Loucy (cell line): ENCODE measurements around the gene ACOT4.
"Not testable (repeated sequence)": the region's sequence is repeated elsewhere in the genome, so short reads cannot be mapped to it uniquely, and the experiment has no call there.

Source experiments
- H2AFZ ChIP-seq: fragments of 200-600 bp; sonication (generic); 2 replicates; pipeline ENCODE4 v1.6.0; 2016; ENCODE audit warnings: antibody characterized with exemption, mild to moderate bottlenecking, low read length, moderate library complexity
- H3F3A ChIP-seq: fragments of 200-600 bp; 2 replicates; pipeline ENCODE4 v1.6.0; 2016; ENCODE audit warnings: antibody characterized with exemption, low read depth, mild to moderate bottlenecking
- H3K27me3 ChIP-seq: fragments of 200-600 bp; sonication (generic); 2 replicates; pipeline ENCODE4 v1.6.1; 2014; ENCODE audit warnings: low read length, mild to moderate bottlenecking; ENCODE audit not compliant: insufficient read depth, poor library complexity, severe bottlenecking
- H3K36me3 ChIP-seq: fragments of 200-600 bp; sonication (generic); 2 replicates; pipeline ENCODE4 v1.6.1; 2016; ENCODE audit warnings: low read length; ENCODE audit not compliant: insufficient read depth
- H3K4me1 ChIP-seq: fragments of 200-600 bp; sonication (generic); 2 replicates; pipeline ENCODE4 v1.5.1; 2014; ENCODE audit warnings: low read length, mild to moderate bottlenecking; ENCODE audit not compliant: insufficient read depth, poor library complexity, severe bottlenecking
- H3K4me2 ChIP-seq: fragments of 200-600 bp; sonication (generic); 2 replicates; pipeline ENCODE4 v1.6.0; 2014; ENCODE audit warnings: antibody characterized with exemption, low read length, low read depth, mild to moderate bottlenecking; ENCODE audit not compliant: poor library complexity, severe bottlenecking
- H3K4me3 ChIP-seq: fragments of 200-600 bp; sonication (generic); 2 replicates; pipeline ENCODE4 v1.5.1; 2014; ENCODE audit warnings: low read length, mild to moderate bottlenecking, mixed read lengths; ENCODE audit not compliant: poor library complexity, severe bottlenecking
- H3K79me2 ChIP-seq: fragments of 200-600 bp; sonication (generic); 2 replicates; pipeline ENCODE4 v1.6.1; 2014; ENCODE audit warnings: low read length; ENCODE audit not compliant: insufficient read depth
- H3K9ac ChIP-seq: fragments of 200-600 bp; sonication (generic); 2 replicates; pipeline ENCODE4 v1.6.0; 2014; ENCODE audit warnings: mild to moderate bottlenecking, low read depth, low read length, moderate library complexity; ENCODE audit not compliant: poor library complexity, severe bottlenecking
- H3K9me2 ChIP-seq: fragments of 200-600 bp; sonication (generic); replicated peaks from 2 replicates; pipeline ENCODE4 v1.6.1; 2016; ENCODE audit warnings: low read depth, low read length, mixed read lengths
- H3K9me3 ChIP-seq: fragments of 200-600 bp; sonication (generic); 2 replicates; pipeline ENCODE4 v1.6.1; 2014; ENCODE audit warnings: mild to moderate bottlenecking, antibody characterized with exemption, low read length, low read depth; ENCODE audit not compliant: insufficient read depth
- H4K20me1 ChIP-seq: fragments of 200-600 bp; sonication (generic); 2 replicates; pipeline ENCODE4 v1.6.0; 2014; ENCODE audit warnings: antibody characterized with exemption, low read length, mild to moderate bottlenecking; ENCODE audit not compliant: insufficient read depth, poor library complexity, severe bottlenecking
- EZH2phosphoT487 ChIP-seq: fragments of 200-600 bp; IDR thresholded peaks from 2 replicates; pipeline ENCODE4 v1.6.1; 2018; ENCODE audit warnings: antibody characterized with exemption, mild to moderate bottlenecking, moderate library complexity, borderline replicate concordance
- TF ChIP-seq, protein P1 (sequence below): fragments of 200-600 bp; sonication (generic); conservative IDR thresholded peaks from 2 replicates; pipeline ENCODE4 v1.5.1; 2014; ENCODE audit warnings: mild to moderate bottlenecking, antibody characterized with exemption, low read length

ACOT4 gene

GRCh38 chr14:73576391-73576790, 15.3 kb upstream of the ACOT4 start:
- Histone ChIP-seq H2AFZ (no peak overlapping the region), H3K36me3 (peaks cover 9% of the 10 kb centered on the region; the same call in 1 of the 2 replicates), H3K4me1 (peaks cover 3% of the 10 kb centered on the region), H3K4me2 (no peak overlapping the region), H4K20me1 (no peaks in the 10 kb centered on the region), H3K9ac (no peak overlapping the region), H3K4me3 (no peak overlapping the region), H3K9me3 (no peaks in the 10 kb centered on the region), H3K27me3 (no peaks in the 10 kb centered on the region), H3F3A (no peaks in the 10 kb centered on the region), H3K9me2 (no peaks in the 10 kb centered on the region), H3K79me2 (peaks cover 7% of the 10 kb centered on the region; the same call in 1 of the 2 replicates)
- TF ChIP-seq, protein P1, sequence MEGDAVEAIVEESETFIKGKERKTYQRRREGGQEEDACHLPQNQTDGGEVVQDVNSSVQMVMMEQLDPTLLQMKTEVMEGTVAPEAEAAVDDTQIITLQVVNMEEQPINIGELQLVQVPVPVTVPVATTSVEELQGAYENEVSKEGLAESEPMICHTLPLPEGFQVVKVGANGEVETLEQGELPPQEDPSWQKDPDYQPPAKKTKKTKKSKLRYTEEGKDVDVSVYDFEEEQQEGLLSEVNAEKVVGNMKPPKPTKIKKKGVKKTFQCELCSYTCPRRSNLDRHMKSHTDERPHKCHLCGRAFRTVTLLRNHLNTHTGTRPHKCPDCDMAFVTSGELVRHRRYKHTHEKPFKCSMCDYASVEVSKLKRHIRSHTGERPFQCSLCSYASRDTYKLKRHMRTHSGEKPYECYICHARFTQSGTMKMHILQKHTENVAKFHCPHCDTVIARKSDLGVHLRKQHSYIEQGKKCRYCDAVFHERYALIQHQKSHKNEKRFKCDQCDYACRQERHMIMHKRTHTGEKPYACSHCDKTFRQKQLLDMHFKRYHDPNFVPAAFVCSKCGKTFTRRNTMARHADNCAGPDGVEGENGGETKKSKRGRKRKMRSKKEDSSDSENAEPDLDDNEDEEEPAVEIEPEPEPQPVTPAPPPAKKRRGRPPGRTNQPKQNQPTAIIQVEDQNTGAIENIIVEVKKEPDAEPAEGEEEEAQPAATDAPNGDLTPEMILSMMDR = no peak
- TF ChIP-seq EZH2phosphoT487 = no peak

DNA sequence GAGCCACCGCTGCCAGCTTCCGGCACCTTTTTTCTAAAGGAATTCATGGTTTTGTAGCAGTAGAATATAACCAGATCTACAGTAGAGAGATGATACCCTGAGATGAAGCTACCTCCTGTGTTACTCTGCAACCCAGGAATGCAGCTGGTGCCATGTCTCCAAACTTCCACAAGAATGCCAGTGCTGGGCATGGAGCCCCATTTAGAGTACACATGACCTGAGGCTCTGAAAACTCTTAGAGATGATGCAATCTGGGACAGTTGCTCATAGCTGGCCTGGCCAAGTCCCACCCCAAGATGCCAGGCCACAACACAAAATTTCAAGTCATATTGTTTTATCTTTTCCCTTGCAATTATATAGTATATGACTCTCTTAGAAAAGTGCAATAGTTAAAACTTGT, 14.5 kb upstream of the ACOT4 start:
- not testable (repeated sequence) for H3K4me1 ChIP-seq, H2AFZ ChIP-seq, H3K9ac ChIP-seq, H3K36me3 ChIP-seq, H3K79me2 ChIP-seq, H3K4me2 ChIP-seq, H3K9me2 ChIP-seq, H4K20me1 ChIP-seq, H3K27me3 ChIP-seq, H3F3A ChIP-seq, H3K9me3 ChIP-seq, H3K4me3 ChIP-seq

- H3K79me2 ChIP-seq, H3K27me3 ChIP-seq, H3K9me3 ChIP-seq, H3K4me2 ChIP-seq, H3K4me3 ChIP-seq, H3K4me1 ChIP-seq, H4K20me1 ChIP-seq, H3K9me2 ChIP-seq, H2AFZ ChIP-seq, H3K9ac ChIP-seq, H3F3A ChIP-seq, H3K36me3 ChIP-seq: not testable (repeated sequence)
These were observed 9.3 kb upstream of the ACOT4 start for GRCh38 chr14:73582102-73582979.

DNA sequence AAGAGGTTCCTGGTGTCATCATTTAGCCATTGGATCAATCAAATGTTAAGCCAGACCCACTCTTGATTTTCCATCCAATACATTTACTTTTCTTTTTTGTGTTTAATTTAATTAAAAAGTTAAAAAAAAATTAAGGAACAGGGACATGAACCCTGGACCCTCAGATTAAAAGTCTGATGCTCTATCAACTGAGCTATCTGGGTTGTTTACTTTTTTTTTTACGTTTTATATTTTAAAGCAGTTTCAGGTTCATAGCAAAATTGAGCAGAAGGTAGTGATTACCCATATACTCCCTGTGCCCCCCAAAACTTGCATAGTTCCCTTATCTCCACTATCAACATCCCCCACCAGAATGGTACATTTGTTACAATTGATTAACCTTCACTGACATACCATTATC, 3.0 kb upstream of the ACOT4 start:
- H3K4me1 ChIP-seq = no peaks in the 10 kb centered on the region
- H3K9me3 ChIP-seq = no peaks in the 10 kb centered on the region
- no peak overlapping the region for H3K4me2 ChIP-seq
- no peaks in the 10 kb centered on the region for H3K27me3 ChIP-seq
- H3K79me2 ChIP-seq = no peaks in the 10 kb centered on the region
- no peaks in the 10 kb centered on the region for H4K20me1 ChIP-seq
- no peak overlapping the region for H3K9ac ChIP-seq
- H3K9me2 ChIP-seq = no peaks in the 10 kb centered on the region
- H3K36me3 ChIP-seq = no peaks in the 10 kb centered on the region
- H2AFZ ChIP-seq = no peak overlapping the region
- no peak overlapping the region for H3K4me3 ChIP-seq
- H3F3A ChIP-seq = no peaks in the 10 kb centered on the region
- no peak for TF ChIP-seq EZH2phosphoT487
- TF ChIP-seq, protein P1 = no peak
